Prostate gland (tissue), 2 donors: ENCODE results near the gene RNF112.

Source experiments
- CTCF ChIP-seq, 4 experiments: fragments of 200-600 bp in 2 of 4; fragments of 450-650 bp in 2 of 4; sonication (generic) in 2 of 4; IDR thresholded peaks; 1 replicate in 3 of 4; 2 replicates in 1 of 4; pipeline ENCODE4 v1.5.1; 2016 to 2019; ENCODE audit warnings: antibody characterized with exemption in 4 of 4, mild to moderate bottlenecking in 2 of 4, moderate library complexity in 2 of 4
- POLR2A ChIP-seq: fragments of 450-650 bp; IDR thresholded peaks from one replicate; pipeline ENCODE4 v1.6.1; 2016; ENCODE audit warnings: antibody characterized with exemption, mild to moderate bottlenecking

- no peak for TF ChIP-seq POLR2A
- no peak for TF ChIP-seq CTCF (IDR thresholded peaks at IDR 0.05)
These were observed 36.9 kb upstream of the RNF112 start for GRCh38 chr17:19374136-19374535.
